Left forelimb (tissue), 1 donor: Measurements from ENCODE around the gene SPATA31A7.
"Not testable (repeated sequence)": the region's sequence is repeated elsewhere in the genome, so short reads cannot be mapped to it uniquely, and the experiment has no call there.

ENCODE experiments used
- DNase-seq: peaks from one replicate; pipeline ENCODE4 v3.0.0-alpha.2; 2018; ENCODE audit warnings: low spot score

SPATA31A7 gene

GRCh38 chr9:61189736-61190135, at the start of gene SPATA31A7:
Gene SPATA31A7, plus strand, starts transcription at chr9:61190036. Its CDS starts 29 bp downstream, at chr9:61190065.
- not testable (repeated sequence) for DNase-seq

DNA sequence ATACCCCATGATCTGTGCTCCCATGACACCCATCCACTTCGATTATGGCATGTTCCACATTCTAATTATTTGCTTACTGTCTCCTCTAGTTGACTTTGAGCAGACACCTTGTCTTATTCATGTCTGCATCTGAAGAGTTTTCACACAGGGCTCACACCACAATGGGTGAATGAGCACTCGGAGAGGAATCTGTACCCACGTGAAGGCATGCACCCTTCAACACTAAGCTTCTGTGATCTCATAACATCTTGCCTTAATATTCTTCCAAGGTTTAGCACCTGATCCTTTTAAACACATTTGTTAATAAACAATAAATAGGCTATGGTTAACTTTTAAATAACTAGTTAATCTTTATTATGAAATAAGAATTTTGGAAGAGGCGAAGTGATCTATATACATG, 36.6 kb downstream of the SPATA31A7 start:
- not testable (repeated sequence) for DNase-seq
